Mammary epithelial cell (primary cell): ENCODE results near the gene LINGO1.

ENCODE experiments used
- CTCF ChIP-seq, 2 donors: IDR thresholded peaks in 1 of 2; conservative IDR thresholded peaks in 1 of 2; 2 replicates each; pipeline ENCODE4 v1.5.1; 2011 to 2012; ENCODE audit warnings: inconsistent platforms in 2 of 2, low read length in 2 of 2, mild to moderate bottlenecking in 2 of 2, control low read depth in 1 of 2, low read depth in 1 of 2; ENCODE audit not compliant: insufficient read depth in 1 of 2; ENCODE audit errors: extremely low read depth in 1 of 2
- EZH2 ChIP-seq: IDR thresholded peaks from 2 replicates; pipeline ENCODE4 v1.6.1; 2012; ENCODE audit warnings: low read length, inconsistent platforms, borderline replicate concordance

GRCh38 chr15:77596821-77597803 lies 35.6 kb downstream of the LINGO1 start:
- no peak for TF ChIP-seq CTCF (conservative IDR thresholded peaks at IDR 0.05 in 1 of 2, IDR thresholded peaks at IDR 0.05 in 1 of 2; ENCODE audit: extremely low read depth in 1 of 2, insufficient read depth in 1 of 2, low read depth in 1 of 2, low read length in 2 of 2)
- TF ChIP-seq EZH2: no peak
